Measurements from ENCODE around the gene GADD45A.

DNA sequence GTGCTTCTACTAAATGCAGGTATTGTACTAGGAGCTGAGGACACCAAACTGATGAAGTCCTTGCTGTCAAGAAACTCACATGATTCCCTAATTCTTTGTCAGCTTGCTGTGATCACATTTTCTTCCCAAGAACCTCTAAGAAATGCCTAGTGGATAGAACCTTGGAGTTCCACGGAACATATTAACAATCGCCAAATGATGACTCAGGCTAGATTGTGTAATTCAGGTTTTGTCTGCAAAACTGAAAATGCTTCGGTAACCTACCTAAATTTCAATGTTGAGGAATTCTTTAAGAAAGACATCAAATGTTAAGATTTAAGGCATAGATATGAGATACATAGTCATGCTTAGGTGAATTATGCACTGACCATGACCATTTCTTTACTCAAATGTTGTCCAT, 1.7 kb upstream of the GADD45A start:
- no peak for TF ChIP-seq EZH2 (IDR thresholded peaks at IDR 0.05; ENCODE audit: insufficient read depth, low read length)
- TF ChIP-seq, protein P1, sequence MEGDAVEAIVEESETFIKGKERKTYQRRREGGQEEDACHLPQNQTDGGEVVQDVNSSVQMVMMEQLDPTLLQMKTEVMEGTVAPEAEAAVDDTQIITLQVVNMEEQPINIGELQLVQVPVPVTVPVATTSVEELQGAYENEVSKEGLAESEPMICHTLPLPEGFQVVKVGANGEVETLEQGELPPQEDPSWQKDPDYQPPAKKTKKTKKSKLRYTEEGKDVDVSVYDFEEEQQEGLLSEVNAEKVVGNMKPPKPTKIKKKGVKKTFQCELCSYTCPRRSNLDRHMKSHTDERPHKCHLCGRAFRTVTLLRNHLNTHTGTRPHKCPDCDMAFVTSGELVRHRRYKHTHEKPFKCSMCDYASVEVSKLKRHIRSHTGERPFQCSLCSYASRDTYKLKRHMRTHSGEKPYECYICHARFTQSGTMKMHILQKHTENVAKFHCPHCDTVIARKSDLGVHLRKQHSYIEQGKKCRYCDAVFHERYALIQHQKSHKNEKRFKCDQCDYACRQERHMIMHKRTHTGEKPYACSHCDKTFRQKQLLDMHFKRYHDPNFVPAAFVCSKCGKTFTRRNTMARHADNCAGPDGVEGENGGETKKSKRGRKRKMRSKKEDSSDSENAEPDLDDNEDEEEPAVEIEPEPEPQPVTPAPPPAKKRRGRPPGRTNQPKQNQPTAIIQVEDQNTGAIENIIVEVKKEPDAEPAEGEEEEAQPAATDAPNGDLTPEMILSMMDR (IDR thresholded peaks at IDR 0.05; ENCODE audit: insufficient read depth, low read depth, low read length): no peak
